Measurements from ENCODE around the gene C20orf202. TPM values are rescaled to one million over a fixed set of nuclear protein-coding genes. Genes with fewer than 3 reads are reported as not detected.

C20orf202 gene
- not detected for polyA plus RNA-seq

DNA sequence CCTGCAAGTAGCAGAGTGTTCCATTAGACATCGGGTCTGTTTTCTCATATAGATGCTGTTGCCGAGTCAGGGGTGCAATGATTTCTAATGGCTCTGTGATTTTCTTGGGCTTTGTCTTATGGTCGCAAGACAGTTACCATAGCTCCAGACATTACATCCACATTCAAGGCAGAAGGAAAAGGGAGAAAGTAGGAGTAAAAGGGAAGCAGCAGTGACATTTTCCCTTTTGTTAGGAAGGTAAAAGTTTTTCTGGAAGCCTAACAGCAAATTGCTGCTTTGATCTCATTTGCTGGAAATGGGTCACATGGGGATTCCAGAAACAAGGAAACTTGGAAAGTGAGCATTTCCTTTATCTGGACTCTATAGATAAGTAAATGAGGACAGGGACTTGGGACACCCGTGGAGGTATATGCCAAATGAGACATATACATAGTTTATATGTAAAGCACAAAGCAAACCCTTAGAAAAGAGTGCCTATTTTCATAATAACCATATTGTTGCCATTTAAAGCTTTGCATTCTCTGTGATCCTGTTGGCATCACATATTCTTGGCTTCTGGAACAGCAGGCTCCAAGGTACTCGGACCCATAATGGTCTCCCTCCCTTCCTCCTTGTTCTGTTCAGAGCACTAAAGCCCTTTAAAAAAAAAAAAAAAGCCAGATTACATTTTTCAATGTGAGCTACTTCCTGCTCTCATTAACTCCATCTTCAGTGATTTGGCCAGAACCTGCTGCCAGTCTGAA, at the start of gene C20orf202:
Gene C20orf202 (plus strand): TSS at position 693 of the 743 bp plus-strand sequence. CDS start 132 bp downstream, outside the sequence.
- H3K4me3 Mint-ChIP-seq: no peak within 1 kb of the TSS
- H3K27me3 Mint-ChIP-seq: no peaks in the 10 kb centered on the region
- no peak within 1 kb of the TSS for H3K27ac Mint-ChIP-seq
- H3K36me3 Mint-ChIP-seq: no peaks in the 10 kb centered on the region
- no peaks in the 10 kb centered on the region for H3K9me3 Mint-ChIP-seq
- no peaks in the 10 kb centered on the region for H3K4me1 Mint-ChIP-seq

DNA sequence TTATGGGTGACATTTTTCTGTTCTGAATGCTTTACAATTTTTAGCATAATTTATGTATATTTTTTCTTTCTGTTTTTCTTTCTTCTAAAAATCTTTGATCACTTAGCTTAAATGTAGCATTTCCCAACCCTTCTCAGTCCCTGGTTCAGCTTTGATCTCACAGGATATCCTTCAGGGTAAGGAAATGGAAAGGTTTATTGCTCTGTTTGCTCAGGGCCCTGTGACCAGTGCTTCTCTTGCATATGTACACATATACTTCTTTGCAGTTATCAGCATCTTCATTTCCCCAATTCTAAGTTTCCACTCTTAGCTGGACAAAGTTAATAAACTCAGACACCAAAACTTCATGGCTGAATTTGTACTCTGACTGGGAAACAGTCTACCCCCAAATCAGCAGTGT, 49.0 kb upstream of the C20orf202 start:
- Mint-ChIP-seq H3K36me3 (peaks cover 24% of the 10 kb centered on the region), H3K4me3 (no peak overlapping the region), H3K4me1 (peaks cover 0 to 7% (median 3%) of the 10 kb centered on the region in 3 donors), H3K27me3 (no peaks in the 10 kb centered on the region), H3K9me3 (peaks cover 0 to 12% (median 3%) of the 10 kb centered on the region in 3 donors), H3K27ac (no peak overlapping the region)

DNA sequence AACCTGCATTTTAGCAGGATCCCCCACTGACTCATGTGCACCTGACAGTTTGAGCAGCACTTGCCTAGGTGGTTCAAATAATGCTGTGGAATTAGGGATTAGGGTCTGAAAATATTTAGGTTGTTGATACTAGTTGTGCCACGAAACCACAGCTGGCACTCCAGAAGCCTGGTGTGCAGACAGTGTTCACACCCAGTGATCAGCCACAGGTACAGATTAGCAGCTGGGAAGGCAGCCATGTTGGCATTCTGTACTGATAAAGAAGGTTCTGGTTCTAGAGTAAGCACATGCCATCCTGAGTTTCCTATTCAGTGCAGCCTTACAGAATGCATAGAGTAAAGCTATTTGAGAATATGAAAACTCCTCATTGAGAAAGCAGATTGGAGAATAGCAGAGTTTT, 48.6 kb upstream of the C20orf202 start:
- Mint-ChIP-seq H3K27me3 (no peaks in the 10 kb centered on the region), H3K9me3 (peaks cover 0 to 12% (median 3%) of the 10 kb centered on the region in 3 donors), H3K4me3 (no peak overlapping the region), H3K4me1 (peaks cover 0 to 7% (median 3%) of the 10 kb centered on the region in 3 donors), H3K27ac (no peak overlapping the region), H3K36me3 (peaks cover 24% of the 10 kb centered on the region)

DNA sequence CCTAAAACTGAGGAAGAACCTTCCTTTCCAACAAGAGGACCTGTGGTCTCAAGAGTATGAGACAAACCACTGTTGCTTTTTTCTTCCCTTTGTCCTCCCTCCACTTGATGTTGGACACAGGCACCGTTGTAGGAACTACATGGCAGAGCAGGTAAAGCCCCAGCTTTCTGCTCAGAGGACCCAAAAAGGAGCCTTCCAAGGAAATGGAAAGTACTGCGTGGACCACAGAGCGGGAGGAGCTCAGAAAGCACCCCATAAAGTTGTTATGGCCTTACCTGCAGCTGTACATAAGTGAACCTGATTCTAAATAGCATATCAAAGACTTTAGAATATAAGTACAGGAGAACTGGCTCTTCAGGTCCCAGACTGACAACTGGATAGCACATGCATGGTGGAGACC, 47.9 kb upstream of the C20orf202 start:
- H3K36me3 Mint-ChIP-seq: peaks cover 26% of the 10 kb centered on the region
- no peak overlapping the region for H3K27ac Mint-ChIP-seq
- H3K9me3 Mint-ChIP-seq: peaks cover 0 to 12% (median 3%) of the 10 kb centered on the region in 3 donors
- H3K4me1 Mint-ChIP-seq: peaks cover 0 to 7% (median 3%) of the 10 kb centered on the region in 3 donors
- no peak overlapping the region for H3K4me3 Mint-ChIP-seq
- H3K27me3 Mint-ChIP-seq: no peaks in the 10 kb centered on the region

DNA sequence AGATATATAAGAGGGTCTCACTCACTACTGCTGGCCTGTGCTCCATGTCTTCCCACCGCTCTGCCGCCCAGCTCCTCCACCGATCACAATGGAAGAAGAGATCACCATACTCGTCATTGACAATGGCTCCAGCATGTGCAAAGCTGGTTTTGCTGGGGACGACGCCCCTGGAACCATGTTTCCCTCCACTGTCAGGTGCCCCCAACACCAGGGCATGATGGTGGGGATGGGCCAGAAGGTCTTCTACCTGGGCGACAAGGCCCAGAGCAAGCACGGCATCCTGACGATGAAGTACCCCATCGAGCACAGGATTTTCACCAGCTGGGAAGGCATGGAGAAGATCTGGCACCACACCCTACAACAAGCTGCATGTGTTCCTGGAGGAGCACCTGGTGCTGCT, 42.8 kb upstream of the C20orf202 start:
- peaks cover 18% of the 10 kb centered on the region for H3K36me3 Mint-ChIP-seq
- H3K27ac Mint-ChIP-seq: no peak overlapping the region
- H3K27me3 Mint-ChIP-seq: no peaks in the 10 kb centered on the region
- H3K9me3 Mint-ChIP-seq: peaks cover 0 to 6% (median 3%) of the 10 kb centered on the region in 3 donors
- peaks cover 0 to 10% (median 6%) of the 10 kb centered on the region in 3 donors for H3K4me1 Mint-ChIP-seq
- H3K4me3 Mint-ChIP-seq: no peak overlapping the region

DNA sequence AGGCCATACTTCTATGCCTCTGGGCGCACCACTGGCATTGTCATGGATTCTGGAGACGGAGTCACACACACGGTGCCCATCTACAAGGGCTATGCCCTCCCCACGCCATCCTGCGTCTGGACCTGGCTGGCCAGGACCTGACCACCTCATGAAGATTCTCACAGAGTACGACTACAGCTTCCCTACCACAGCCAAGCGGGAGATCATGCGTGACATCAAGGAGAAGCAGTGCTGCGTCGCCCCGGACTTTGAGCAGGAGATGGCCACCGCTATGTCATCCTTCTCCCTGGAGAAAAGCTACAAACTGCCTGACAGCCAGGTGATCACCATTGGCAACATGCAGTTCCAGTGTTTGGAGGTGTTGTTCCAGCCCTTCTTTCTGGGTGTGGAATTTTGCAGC, 42.3 kb upstream of the C20orf202 start:
- Mint-ChIP-seq H3K9me3 (peaks cover 0 to 3% (median 3%) of the 10 kb centered on the region in 3 donors), H3K4me1 (peaks cover 0 to 7% (median 6%) of the 10 kb centered on the region in 3 donors), H3K27ac (no peak overlapping the region), H3K36me3 (peaks cover 19% of the 10 kb centered on the region), H3K4me3 (no peak overlapping the region), H3K27me3 (no peaks in the 10 kb centered on the region)

DNA sequence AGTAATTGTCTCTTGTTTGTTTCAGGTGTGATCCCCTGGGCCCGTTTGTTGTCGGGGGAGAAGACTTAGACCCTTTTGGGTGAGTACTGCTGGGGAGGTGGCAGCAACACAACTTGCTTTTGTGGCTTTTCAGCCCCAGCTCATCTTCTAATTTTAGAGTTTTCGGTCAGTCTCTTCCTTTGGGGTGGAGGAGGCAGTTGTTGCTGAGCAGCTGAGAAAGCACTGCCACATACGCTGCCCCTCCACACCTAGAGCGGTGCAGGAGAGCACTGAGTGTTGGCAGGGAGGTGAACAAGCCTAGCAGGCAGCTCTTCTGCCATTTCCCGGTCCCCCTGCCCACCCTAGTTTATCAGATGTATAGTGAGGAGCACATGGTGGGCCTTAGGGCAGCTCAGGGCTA, 40.1 kb upstream of the C20orf202 start:
- H3K4me1 Mint-ChIP-seq: peaks cover 0 to 9% (median 6%) of the 10 kb centered on the region in 3 donors
- H3K36me3 Mint-ChIP-seq: peaks cover 22% of the 10 kb centered on the region
- H3K27ac Mint-ChIP-seq: peak overlapping the region in 2 of 3 donors; percentile 73 to 87
- H3K4me3 Mint-ChIP-seq: no peak overlapping the region
- H3K9me3 Mint-ChIP-seq: no peaks in the 10 kb centered on the region
- H3K27me3 Mint-ChIP-seq: no peaks in the 10 kb centered on the region

DNA sequence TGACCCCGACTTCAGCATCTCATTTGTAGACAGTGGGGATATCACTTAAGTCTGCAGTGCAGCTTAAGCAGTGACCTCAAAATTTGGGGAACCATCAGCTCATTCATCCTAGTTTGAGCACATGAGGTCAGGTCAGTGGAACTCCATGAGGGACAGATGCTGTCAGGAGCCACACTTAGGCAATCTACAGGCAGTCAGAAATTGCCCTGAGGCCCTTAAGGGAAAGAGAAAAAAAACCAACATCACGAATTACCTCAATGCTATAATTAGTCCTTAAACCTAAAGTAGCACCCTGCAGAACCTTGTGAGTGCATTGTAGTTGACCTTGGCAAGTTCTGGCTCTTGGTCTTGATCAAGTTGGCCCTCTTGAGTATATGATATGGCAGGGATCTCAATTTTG, 39.6 kb upstream of the C20orf202 start:
- Mint-ChIP-seq H3K9me3 (no peaks in the 10 kb centered on the region), H3K27ac (no peak overlapping the region), H3K36me3 (peaks cover 22% of the 10 kb centered on the region), H3K27me3 (no peaks in the 10 kb centered on the region), H3K4me1 (peaks cover 0 to 9% (median 6%) of the 10 kb centered on the region in 3 donors), H3K4me3 (peak overlapping the region in 1 of 4 donors; percentile 49)

DNA sequence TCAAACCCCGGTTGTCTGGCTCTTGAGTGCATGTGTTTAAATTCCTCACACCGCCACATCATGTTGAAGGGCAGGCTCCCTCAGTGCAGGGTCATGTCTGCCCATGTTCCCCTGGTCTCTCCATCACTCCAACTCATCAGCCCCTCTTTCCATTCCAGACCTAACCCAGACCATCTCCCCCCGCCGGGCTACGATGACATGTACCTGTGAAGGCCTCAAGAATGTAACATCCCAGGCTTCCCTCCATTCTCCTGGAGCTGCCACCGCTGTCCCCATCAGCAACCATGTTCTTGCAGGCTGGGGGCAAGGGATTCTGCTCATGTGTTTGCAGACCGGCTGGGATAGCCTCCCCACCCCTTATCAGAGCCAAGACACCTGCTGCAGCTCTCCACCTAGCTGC, 38.4 kb upstream of the C20orf202 start:
- Mint-ChIP-seq H3K36me3 (peaks cover 22% of the 10 kb centered on the region), H3K27me3 (no peaks in the 10 kb centered on the region), H3K4me1 (peaks cover 0 to 9% (median 6%) of the 10 kb centered on the region in 3 donors), H3K9me3 (no peaks in the 10 kb centered on the region), H3K27ac (peak overlapping the region in 1 of 3 donors; percentile 59), H3K4me3 (no peak overlapping the region)

DNA sequence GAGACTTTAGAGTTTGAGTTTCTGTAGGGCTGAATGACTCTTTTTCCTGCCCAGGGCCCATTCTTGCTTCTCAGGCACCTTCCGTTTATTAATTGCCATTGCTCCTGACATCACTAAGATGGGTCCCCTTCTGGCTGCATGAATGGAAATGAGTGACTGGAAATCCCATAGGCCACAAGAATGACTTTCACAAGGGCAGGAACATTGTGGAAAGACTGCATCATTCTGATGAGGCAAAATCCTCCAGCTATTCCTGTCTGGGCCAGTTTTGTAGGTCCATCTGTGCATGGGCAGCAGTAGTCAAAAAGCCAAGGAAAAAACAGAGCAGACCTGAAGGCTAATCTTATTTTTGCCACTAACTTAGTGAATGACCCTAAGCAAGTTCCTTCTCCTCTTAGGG, 37.7 kb upstream of the C20orf202 start:
- no peaks in the 10 kb centered on the region for H3K27me3 Mint-ChIP-seq
- peaks cover 20% of the 10 kb centered on the region for H3K36me3 Mint-ChIP-seq
- peak overlapping the region in 1 of 3 donors; percentile 62 for H3K27ac Mint-ChIP-seq
- H3K4me1 Mint-ChIP-seq: peaks cover 0 to 9% (median 6%) of the 10 kb centered on the region in 3 donors
- H3K9me3 Mint-ChIP-seq: no peaks in the 10 kb centered on the region
- no peak overlapping the region for H3K4me3 Mint-ChIP-seq

DNA sequence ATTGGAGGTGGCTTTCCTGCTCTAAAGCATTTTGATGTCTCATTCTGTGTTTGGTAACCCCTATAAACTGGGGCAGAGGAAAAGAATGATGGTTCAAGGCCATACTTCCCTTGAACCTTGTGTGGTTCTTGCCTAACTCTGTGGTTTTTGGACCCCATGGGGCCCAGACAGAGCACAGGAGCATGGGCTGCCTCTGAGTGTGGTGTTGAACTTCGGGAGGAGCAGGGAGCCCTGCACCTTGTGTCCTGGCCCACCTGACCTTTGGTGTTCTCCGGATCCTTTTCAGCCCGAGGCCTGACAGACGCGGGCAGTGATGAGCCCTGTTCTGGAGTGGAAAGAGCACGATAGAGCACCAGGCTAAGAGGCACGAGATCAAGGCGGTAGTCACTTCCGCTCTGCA, 37.3 kb upstream of the C20orf202 start:
- no peaks in the 10 kb centered on the region for H3K9me3 Mint-ChIP-seq
- H3K4me1 Mint-ChIP-seq: peaks cover 0 to 9% (median 6%) of the 10 kb centered on the region in 3 donors
- no peak overlapping the region for H3K4me3 Mint-ChIP-seq
- no peak overlapping the region for H3K27ac Mint-ChIP-seq
- peaks cover 20% of the 10 kb centered on the region for H3K36me3 Mint-ChIP-seq
- H3K27me3 Mint-ChIP-seq: no peaks in the 10 kb centered on the region

DNA sequence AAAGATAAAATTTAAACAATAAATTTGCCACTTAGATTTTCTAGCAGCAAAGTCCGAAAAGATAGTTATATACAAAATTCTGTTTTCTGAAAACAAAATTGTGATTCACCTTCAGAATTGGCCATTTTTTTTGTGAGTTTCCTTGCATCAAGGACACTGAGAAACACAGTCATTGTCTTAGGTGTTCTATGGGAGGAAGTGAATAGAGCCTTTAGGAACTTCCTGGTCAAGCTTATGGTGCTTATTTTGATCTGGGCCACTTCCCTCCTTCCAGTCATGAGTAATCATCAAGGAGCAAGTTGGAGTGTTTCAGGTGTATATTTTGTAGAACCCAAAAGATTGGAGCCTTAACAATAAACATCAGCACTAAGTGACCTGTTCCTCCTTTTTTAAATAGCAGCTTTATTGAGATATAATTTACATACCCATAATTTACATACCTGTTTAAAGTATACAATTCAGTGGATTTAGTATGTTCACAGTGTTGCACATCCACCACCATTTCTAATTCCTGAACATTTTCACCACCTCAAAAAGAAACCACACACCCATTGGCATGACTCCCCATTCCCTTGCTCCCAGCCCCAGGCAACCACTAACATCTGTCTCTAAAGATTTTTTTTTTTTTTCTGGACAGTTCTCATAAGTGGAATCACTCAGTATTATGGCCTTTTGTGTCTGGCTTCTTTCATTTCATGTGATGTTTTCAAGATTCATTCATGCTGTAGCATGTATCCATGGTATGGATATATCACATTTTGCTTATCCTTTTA, 36.1 kb upstream of the C20orf202 start:
- H3K4me1 Mint-ChIP-seq: peaks cover 0 to 9% (median 4%) of the 10 kb centered on the region in 3 donors
- no peak overlapping the region for H3K27ac Mint-ChIP-seq
- H3K4me3 Mint-ChIP-seq: no peak overlapping the region
- no peaks in the 10 kb centered on the region for H3K27me3 Mint-ChIP-seq
- no peaks in the 10 kb centered on the region for H3K9me3 Mint-ChIP-seq
- H3K36me3 Mint-ChIP-seq: peaks cover 20% of the 10 kb centered on the region

DNA sequence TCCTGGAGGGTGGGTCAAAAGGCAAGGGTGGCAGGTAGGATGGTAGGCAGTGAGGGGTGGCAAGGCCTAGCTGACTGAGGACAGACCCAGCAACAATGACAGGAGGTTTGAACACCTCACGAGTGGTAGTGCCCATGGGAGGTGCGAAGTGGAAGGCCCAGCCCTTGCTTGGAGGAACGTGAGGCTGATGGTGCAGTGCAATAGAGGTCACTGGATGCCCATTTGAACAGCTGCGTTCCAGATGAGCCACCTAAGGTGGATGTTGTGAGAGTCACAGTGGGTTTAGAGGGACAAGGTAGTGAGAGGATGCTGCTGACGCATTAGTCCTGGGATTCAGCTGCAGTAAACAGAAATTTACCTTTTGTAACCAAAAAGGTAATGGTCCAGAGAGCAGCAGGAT, 34.0 kb upstream of the C20orf202 start:
- peaks cover 20% of the 10 kb centered on the region for H3K36me3 Mint-ChIP-seq
- H3K27me3 Mint-ChIP-seq: no peaks in the 10 kb centered on the region
- no peaks in the 10 kb centered on the region for H3K9me3 Mint-ChIP-seq
- peak overlapping the region in 1 of 3 donors; percentile 57 for H3K27ac Mint-ChIP-seq
- H3K4me3 Mint-ChIP-seq: no peak overlapping the region
- H3K4me1 Mint-ChIP-seq: peaks cover 0 to 4% (median 0%) of the 10 kb centered on the region in 3 donors

DNA sequence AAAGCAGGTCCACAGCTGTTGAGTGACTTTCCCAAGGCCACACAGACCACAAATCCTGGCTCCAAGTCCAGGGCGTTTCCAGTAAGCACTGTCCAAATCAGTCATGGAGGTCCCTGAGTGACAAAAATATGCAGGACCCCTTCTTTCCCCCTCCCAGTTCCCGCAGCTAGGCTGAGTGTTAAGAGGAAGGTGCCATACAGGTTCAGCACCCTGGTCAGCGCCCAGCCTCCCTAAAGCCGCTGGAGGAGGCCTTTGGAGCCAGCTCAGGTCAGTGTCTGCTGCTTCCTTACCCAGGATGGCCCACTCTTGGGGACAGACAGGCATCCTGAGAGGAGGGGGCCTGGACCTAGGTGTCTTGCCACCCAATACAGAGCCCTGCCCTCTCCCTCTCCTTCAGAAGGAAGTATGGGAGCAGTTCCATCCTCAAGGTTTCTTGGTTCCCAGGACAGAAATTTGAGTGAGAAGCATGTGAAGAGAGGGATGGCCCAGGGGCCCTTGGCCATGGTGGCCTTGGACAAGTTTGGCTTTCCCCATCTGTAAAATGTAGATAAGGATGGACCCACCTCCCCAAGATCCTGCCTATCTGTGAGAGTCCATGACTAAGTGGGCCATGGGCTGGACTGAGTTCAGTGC, 31.7 kb upstream of the C20orf202 start:
- H3K4me3 Mint-ChIP-seq: no peak overlapping the region
- H3K9me3 Mint-ChIP-seq: no peaks in the 10 kb centered on the region
- peaks cover 0 to 2% (median 0%) of the 10 kb centered on the region in 3 donors for H3K4me1 Mint-ChIP-seq
- no peak overlapping the region for H3K27ac Mint-ChIP-seq
- peaks cover 6% of the 10 kb centered on the region for H3K36me3 Mint-ChIP-seq
- no peaks in the 10 kb centered on the region for H3K27me3 Mint-ChIP-seq

DNA sequence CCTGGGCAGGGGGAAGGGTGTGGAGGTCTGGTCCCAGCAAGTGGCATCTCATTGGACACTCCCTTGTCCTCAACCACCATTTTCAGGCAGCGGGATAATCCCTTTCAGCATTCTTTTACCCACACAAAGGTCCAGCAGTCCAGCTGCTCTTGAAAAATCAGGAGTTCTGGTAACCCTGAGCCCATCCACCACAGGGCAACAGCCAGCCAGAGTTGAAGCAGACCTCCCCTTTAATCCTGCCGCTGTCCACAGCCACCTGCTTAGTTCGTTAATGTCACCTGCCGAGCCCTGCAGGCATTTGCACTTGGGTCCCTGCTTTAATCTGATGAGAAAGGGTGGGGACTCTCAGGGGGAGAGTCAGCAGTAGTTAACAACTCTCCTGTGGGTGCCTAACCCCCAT, 29.6 kb upstream of the C20orf202 start:
- Mint-ChIP-seq H3K27me3 (no peaks in the 10 kb centered on the region), H3K27ac (no peak overlapping the region), H3K4me3 (no peak overlapping the region), H3K36me3 (no peaks in the 10 kb centered on the region), H3K4me1 (peaks cover 0 to 3% (median 0%) of the 10 kb centered on the region in 3 donors), H3K9me3 (no peaks in the 10 kb centered on the region)
